Stomach smooth muscle (tissue), 2 donors: Measurements from ENCODE around the gene BRIP1.
"Not testable (repeated sequence)": the region's sequence is repeated elsewhere in the genome, so short reads cannot be mapped to it uniquely, and the experiment has no call there.

ENCODE experiments used
- H3K27ac ChIP-seq: one replicate; pipeline ENCODE4 v1.7.0; 2013; ENCODE audit warnings: mild to moderate bottlenecking, low read length, inconsistent platforms
- H3K27me3 ChIP-seq, 2 donors: one replicate each; pipeline ENCODE4 v1.7.0; 2013; ENCODE audit warnings: low read length in 2 of 2; ENCODE audit not compliant: insufficient read depth in 2 of 2, control insufficient read depth in 1 of 2
- H3K36me3 ChIP-seq, 2 donors: one replicate each; pipeline ENCODE4 v1.7.0; 2013; ENCODE audit warnings: low read length in 2 of 2; ENCODE audit not compliant: control insufficient read depth in 2 of 2, insufficient read depth in 2 of 2
- H3K4me1 ChIP-seq: one replicate; pipeline ENCODE4 v1.7.0; 2013; ENCODE audit warnings: low read length; ENCODE audit not compliant: control insufficient read depth, insufficient read depth
- H3K4me3 ChIP-seq, 2 donors: one replicate each; pipeline ENCODE4 v1.7.0; 2013; ENCODE audit warnings: low read length in 2 of 2
- H3K9ac ChIP-seq, 2 donors: one replicate each; pipeline ENCODE4 v1.7.0; 2013; ENCODE audit warnings: low read length in 2 of 2, mild to moderate bottlenecking in 1 of 2
- H3K9me3 ChIP-seq, 2 donors: one replicate each; pipeline ENCODE4 v1.7.0; 2013; ENCODE audit warnings: low read length in 2 of 2; ENCODE audit not compliant: control insufficient read depth in 2 of 2
- donor health status: healthy.
- donor health status: Pancreatic carcinoma.

BRIP1 gene

DNA sequence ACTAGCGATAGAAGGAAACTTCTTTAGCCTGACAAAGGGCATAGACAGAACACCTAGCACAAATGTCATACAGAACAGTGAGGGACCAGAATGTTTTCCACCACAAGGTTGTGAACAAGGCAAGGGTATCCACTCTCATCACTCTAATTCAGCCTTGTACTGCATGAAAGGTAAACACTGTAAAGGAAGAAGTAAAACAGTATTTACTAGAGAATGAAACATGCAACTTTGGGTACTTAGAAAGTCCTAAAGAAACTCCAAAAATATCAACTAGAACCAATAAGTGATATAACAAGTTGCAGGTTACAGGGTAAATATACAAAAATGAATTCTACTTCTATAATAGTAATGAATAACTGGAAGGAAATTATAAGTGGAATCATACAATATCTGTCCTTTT is 32.2 kb downstream of the BRIP1 start:
- Histone ChIP-seq H3K27ac (no peak overlapping the region), H3K27me3 (no peaks in the 10 kb centered on the region), H3K4me1 (no peaks in the 10 kb centered on the region), H3K4me3 (no peak overlapping the region), H3K9me3 (no peaks in the 10 kb centered on the region), H3K9ac (no peak overlapping the region), H3K36me3 (no peaks in the 10 kb centered on the region)

DNA sequence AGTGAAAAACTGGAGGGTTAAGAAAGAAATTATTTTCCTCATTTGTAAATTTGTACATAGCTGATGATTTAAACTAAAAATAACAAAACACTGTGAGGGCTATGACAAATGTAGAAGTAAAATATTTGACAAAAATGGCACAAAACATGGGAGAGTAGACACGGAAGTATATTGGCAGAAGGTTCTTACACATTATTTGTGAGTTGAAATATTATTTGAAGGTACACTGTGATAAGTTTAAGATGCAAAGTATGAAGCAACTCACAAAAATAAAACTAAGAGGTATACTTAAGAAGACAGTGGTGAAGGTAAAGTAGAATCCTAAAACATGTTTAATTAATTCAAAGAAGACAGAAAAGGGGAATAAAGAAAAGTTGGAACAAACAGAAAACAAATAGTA is 34.6 kb downstream of the BRIP1 start:
- Histone ChIP-seq H3K4me3 (no peak overlapping the region), H3K4me1 (no peaks in the 10 kb centered on the region), H3K27me3 (no peaks in the 10 kb centered on the region), H3K9ac (no peak overlapping the region), H3K27ac (no peak overlapping the region), H3K36me3 (no peaks in the 10 kb centered on the region), H3K9me3 (no peaks in the 10 kb centered on the region)

DNA sequence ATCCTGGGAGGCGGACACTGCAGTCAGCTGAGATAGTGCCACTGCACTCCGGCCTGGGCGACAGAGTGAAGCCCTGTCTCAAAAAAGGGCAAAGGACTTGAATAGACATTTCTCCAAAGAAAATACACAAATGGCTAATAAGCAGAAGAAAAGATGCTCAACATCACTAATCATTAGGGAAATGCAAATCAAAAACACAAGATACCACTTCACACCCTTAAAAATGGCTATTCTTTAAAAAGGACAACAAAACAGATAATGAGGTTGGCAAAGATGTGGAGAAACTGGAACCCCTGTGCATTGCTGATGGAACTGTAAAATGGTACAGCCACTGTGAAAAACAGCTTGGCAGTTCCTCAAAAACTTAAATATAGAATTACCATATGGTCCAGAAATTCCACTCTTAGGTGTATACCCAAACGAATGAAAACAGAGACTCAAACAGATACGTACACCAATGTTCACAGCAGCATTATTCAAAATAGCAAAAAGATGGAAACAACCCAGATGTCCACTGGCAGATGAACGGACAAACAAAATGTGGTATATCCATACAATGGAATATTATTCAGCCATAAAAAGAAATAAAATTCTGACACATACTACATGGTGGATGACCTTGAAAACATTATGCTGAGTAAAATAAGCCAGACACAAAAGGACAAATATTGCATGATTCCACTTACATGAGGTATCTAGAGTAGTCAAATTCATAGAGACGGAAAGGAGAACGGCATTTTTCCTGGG is 35.5 kb downstream of the BRIP1 start:
- Histone ChIP-seq H3K27me3 (no peaks in the 10 kb centered on the region), H3K36me3 (no peaks in the 10 kb centered on the region), H3K27ac (no peak overlapping the region), H3K9me3 (no peaks in the 10 kb centered on the region), H3K9ac (no peak overlapping the region), H3K4me3 (no peak overlapping the region), H3K4me1 (no peaks in the 10 kb centered on the region)

DNA sequence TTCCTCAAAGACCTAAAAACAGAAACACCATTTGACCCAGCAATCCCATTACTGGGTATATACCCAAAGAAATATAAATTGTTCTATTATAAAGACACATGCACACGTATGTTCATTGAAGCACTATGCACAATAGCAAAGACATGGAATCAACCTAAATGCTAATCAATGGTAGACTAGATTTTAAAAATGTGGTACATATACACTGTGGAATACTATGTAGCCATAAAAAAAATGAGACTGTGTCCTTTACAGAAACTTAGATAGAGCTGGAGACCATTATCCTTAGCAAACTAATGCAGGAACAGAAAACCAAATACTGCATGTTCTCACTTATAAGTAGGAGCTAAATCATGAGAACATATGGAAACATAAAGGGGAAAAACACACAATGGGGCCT is 36.5 kb downstream of the BRIP1 start:
- H3K9me3 ChIP-seq, H3K27me3 ChIP-seq, H3K4me3 ChIP-seq, H3K36me3 ChIP-seq, H3K9ac ChIP-seq, H3K4me1 ChIP-seq, H3K27ac ChIP-seq: not testable (repeated sequence)

DNA sequence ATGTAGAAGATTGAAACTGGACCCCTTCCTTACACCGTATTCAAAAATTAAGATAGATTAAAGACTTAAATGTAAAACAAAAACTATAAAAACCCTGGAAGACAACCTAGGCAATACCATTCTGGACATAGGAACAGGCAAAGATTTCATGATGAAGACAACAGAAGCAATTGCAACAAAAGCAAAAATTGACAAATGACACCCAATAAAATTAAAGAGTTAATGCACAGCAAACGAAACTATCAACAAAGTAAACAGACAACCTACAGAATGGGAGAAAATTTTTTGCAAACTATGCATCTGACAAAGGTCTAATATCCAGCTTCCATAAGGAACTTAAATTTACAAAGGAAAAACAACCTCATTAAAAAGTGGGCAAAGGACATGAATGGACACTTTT is 37.1 kb downstream of the BRIP1 start:
- not testable (repeated sequence) for H3K9me3 ChIP-seq, H3K9ac ChIP-seq, H3K27ac ChIP-seq, H3K4me3 ChIP-seq, H3K27me3 ChIP-seq, H3K4me1 ChIP-seq, H3K36me3 ChIP-seq

DNA sequence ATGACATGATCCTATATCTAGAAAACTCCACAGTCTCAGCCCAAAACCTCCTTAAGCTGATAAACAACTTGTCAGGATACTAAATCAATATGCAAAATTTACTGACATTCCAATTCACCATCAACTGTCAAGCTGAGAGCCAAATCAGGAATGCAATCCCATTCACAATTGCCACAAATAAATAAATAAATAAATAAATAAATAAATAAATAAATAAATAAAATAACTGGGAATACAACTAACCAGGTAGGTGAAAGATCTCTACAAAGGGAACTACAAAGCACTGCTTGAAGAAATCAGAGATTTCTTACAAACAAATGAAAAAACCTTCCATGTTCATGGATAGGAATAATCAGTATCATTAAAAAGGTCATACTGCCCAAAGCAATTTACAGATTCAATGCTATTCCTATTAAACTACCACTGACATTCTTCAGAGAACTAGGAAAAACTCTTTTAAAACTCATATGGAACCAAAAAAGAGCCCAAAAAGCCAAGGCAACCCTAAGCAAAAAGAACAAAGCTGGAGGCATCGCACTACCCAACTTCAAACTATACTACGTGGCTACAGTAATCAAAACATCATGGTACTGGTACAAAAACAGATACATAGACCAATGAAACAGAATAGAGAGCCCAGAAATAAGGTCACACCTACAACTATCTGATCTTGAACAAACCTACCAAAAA is 37.7 kb downstream of the BRIP1 start:
- Histone ChIP-seq H3K36me3 (no peaks in the 10 kb centered on the region), H3K9ac (no peak overlapping the region), H3K9me3 (no peaks in the 10 kb centered on the region), H3K27ac (no peak overlapping the region), H3K27me3 (no peaks in the 10 kb centered on the region), H3K4me3 (no peak overlapping the region), H3K4me1 (no peaks in the 10 kb centered on the region)

DNA sequence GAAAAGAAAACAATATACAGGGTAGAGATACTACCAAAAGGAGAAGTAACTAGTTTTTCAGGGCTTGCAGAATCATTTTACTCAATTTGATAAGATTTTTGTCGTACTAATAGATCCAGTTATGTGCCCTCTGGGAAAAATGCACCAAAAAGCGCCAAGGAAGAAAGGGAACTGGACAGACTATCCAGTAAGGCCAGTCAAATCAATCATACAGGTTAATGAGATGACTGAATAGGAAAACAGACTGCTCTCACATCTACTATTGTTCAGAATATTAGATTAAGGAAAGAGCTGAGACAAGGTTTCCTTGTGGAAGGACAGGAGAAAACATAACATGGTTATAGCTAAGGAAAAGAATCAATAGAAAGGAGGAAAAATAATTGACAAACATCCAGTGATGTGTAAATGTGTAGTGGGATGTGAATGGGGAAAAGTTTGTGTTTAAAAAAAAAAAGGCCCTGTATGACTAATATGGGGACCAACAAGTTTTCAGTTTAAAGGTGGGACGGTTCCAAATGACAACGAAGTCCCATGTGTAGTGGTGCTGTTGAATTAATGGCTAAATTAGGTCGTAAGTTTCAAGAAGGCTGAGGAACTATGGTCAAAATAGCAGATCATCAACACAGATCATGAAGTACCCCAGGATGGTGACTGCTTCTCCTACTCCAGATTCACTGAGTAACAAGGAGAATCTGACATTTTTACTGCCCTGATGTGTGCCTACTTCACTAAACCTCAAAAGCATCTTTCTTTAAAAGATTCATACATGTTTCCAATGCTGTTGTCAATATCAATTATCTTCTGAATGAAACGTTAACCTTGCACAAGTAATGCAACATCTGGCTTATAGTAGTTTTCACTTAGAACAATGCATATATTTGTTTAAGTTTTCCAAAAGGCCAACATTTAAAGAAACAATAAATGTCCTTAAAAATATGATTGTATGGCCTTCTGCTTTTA is 40.7 kb downstream of the BRIP1 start:
- Histone ChIP-seq H3K36me3 (no peaks in the 10 kb centered on the region), H3K9me3 (no peaks in the 10 kb centered on the region), H3K27me3 (no peaks in the 10 kb centered on the region), H3K27ac (no peak overlapping the region), H3K4me1 (no peaks in the 10 kb centered on the region), H3K9ac (no peak overlapping the region), H3K4me3 (no peak overlapping the region)

DNA sequence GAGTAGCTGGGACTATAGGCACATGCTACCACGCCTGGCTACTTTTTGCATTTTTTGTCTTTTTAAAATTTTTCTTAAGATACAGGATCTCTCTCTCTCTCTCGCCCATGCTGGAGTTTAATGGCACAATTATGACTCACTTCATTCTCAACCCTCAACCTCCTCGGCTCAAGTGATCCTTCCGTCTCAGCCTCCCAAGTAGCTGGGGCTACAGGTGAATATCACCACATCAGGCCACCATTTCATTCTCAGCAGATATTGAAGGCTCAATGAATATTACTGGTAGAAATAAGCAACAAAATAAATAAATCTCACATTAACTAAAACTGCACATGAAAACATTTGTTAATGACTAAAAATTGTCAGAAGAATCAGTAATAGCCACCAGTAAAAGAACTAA is 41.7 kb downstream of the BRIP1 start:
- H3K27ac ChIP-seq = no peak overlapping the region
- no peaks in the 10 kb centered on the region for H3K4me1 ChIP-seq
- no peaks in the 10 kb centered on the region for H3K9me3 ChIP-seq
- H3K4me3 ChIP-seq = no peak overlapping the region
- H3K36me3 ChIP-seq = no peaks in the 10 kb centered on the region
- H3K27me3 ChIP-seq = no peaks in the 10 kb centered on the region
- H3K9ac ChIP-seq = no peak overlapping the region

DNA sequence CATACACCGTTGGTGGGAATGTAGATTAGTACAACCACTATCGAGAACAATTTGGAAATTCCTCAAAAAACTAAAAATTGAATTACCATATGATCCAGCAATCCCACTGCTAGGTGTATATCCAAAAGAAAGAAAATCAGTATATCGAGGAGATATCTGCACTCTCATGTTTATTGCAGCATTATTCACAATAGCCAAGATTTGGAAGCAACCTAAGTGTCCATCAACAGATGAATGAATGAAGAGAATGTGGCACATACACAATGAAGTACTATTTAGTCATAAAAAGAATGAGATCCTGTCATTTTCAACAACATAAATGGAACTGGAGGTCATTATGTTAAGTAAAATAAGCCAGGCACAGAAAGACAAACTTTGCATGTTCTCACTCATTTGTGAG is 44.1 kb downstream of the BRIP1 start:
- not testable (repeated sequence) for H3K9me3 ChIP-seq, H3K36me3 ChIP-seq, H3K27me3 ChIP-seq, H3K4me1 ChIP-seq, H3K9ac ChIP-seq, H3K4me3 ChIP-seq, H3K27ac ChIP-seq

DNA sequence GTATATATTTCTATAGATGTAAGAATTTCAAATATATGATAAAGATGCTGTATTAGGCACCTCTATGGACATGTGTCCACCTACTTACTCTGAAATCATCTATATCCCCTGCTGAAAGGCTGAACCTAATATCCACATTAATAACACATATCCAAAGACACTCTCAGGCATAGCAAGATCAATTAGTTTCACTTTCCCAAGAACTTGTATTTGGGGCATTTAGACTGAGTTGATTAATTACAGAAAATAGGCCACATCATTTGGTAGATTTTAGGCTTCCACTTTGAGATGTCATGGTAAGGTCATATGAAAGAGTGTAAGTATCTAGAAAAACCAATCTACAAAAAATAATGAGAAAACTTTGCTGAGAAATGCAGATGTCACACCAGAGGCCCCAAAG is 45.1 kb downstream of the BRIP1 start:
- Histone ChIP-seq H3K4me1 (no peaks in the 10 kb centered on the region), H3K9ac (no peak overlapping the region), H3K9me3 (no peaks in the 10 kb centered on the region), H3K4me3 (no peak overlapping the region), H3K27ac (no peak overlapping the region), H3K27me3 (no peaks in the 10 kb centered on the region), H3K36me3 (no peaks in the 10 kb centered on the region)
